NB4 (cell line): Measurements from ENCODE around the gene CDR2.

Experiments used
- MYC ChIP-seq: IDR thresholded peaks from 2 replicates; pipeline ENCODE4 v1.6.1; 2011; ENCODE audit warnings: low read depth, low read length
- POLR2A ChIP-seq: IDR thresholded peaks from 2 replicates; pipeline ENCODE4 v1.6.1; 2011; ENCODE audit warnings: mild to moderate bottlenecking; ENCODE audit not compliant: insufficient read length; ENCODE audit errors: extremely low read depth
- TF ChIP-seq, protein P1 (sequence below): IDR thresholded peaks from one replicate; pipeline ENCODE4 v1.5.1; 2012; ENCODE audit warnings: low read depth, low read length

DNA sequence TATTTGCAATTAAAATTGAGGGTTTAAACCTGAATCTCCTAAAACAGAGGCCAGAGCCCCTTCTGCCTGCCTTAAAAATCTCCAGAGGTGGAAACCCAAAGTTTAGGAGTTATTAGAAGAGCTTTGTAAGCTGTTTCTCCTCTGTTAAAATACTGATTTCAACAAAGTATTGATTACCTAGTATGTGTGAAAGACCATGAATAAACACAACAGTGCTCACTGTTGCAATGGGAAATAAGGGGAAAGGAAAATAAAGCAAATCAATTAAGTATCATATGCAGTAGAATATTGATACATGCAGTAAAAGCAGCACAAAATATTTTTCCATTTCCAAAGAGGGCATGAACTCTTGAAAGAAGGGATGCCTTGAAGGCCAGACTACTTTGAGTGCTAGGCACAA is 14.7 kb downstream of the CDR2 start:
- TF ChIP-seq, protein P1, sequence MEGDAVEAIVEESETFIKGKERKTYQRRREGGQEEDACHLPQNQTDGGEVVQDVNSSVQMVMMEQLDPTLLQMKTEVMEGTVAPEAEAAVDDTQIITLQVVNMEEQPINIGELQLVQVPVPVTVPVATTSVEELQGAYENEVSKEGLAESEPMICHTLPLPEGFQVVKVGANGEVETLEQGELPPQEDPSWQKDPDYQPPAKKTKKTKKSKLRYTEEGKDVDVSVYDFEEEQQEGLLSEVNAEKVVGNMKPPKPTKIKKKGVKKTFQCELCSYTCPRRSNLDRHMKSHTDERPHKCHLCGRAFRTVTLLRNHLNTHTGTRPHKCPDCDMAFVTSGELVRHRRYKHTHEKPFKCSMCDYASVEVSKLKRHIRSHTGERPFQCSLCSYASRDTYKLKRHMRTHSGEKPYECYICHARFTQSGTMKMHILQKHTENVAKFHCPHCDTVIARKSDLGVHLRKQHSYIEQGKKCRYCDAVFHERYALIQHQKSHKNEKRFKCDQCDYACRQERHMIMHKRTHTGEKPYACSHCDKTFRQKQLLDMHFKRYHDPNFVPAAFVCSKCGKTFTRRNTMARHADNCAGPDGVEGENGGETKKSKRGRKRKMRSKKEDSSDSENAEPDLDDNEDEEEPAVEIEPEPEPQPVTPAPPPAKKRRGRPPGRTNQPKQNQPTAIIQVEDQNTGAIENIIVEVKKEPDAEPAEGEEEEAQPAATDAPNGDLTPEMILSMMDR, result no peak
- TF ChIP-seq POLR2A, result no peak
- TF ChIP-seq MYC, result no peak
